PC-9 (cell line): ENCODE measurements around the gene CALN1. TPM values are rescaled to one million over a fixed set of nuclear protein-coding genes. Genes with fewer than 3 reads are reported as not detected.

Experiments used
- BruUV-seq: library from RNA; stranded (reverse); fragments of 400-500 nt; replicated peaks from 2 replicates; lab custom pipeline; 2021; lab: Mats Ljungman, UMichigan
- CTCF ChIA-PET: fragments of 300-600 bp; sonication (Branson Sonifier 250); formaldehyde crosslinking; loops from one replicate; lab custom pipeline; 2022; ENCODE audit warnings: antibody characterized with exemption; lab: Charles Lee
- POLR2A ChIA-PET: fragments of 300-600 bp; sonication (Branson Sonifier 250); formaldehyde crosslinking; loops from one replicate; lab custom pipeline; 2022; ENCODE audit warnings: antibody characterized with exemption; ENCODE audit not compliant: unreplicated experiment; lab: Charles Lee
- DNase-seq, 2 experiments: peaks; one replicate each; pipeline versions ENCODE4 v3.0.0 to v3.0.0-alpha.2; 2015 to 2022; ENCODE audit warnings: mixed read lengths in 1 of 2
- H2AFZ ChIP-seq: fragments of 200-600 bp; sonication (generic); 2 replicates; pipeline ENCODE4 v1.8.1; 2017; ENCODE audit warnings: antibody characterized with exemption
- H3F3A ChIP-seq: fragments of 200-600 bp; sonication (generic); 2 replicates; pipeline ENCODE4 v1.8.1; 2017; ENCODE audit warnings: antibody characterized with exemption, mild to moderate bottlenecking, low read depth; ENCODE audit not compliant: insufficient read depth
- H3K27ac ChIP-seq: fragments of 200-600 bp; sonication (generic); 2 replicates; pipeline ENCODE4 v1.6.1; 2016; ENCODE audit warnings: mixed run types
- H3K27me3 ChIP-seq: fragments of 200-600 bp; sonication (generic); 2 replicates; pipeline ENCODE4 v1.6.1; 2016; ENCODE audit warnings: low read depth, mixed run types; ENCODE audit not compliant: insufficient read depth
- H3K36me3 ChIP-seq: fragments of 200-600 bp; sonication (generic); 2 replicates; pipeline ENCODE4 v1.6.1; 2016; ENCODE audit warnings: low read depth, mixed run types
- H3K4me1 ChIP-seq: fragments of 200-600 bp; sonication (generic); replicated peaks from 2 replicates; pipeline ENCODE4 v1.6.1; 2016; ENCODE audit warnings: mixed run types; ENCODE audit not compliant: insufficient read depth
- H3K4me2 ChIP-seq: fragments of 200-600 bp; sonication (generic); 2 replicates; pipeline ENCODE4 v1.6.1; 2017; ENCODE audit warnings: mixed run types
- H3K4me3 ChIP-seq: fragments of 200-600 bp; sonication (generic); 2 replicates; pipeline ENCODE4 v1.6.1; 2016; ENCODE audit warnings: mixed run types
- H3K79me2 ChIP-seq: fragments of 200-600 bp; sonication (generic); 2 replicates; pipeline ENCODE4 v1.6.1; 2017; ENCODE audit warnings: low read depth, mixed run types
- H3K9me2 ChIP-seq: fragments of 200-600 bp; sonication (generic); 2 replicates; pipeline ENCODE4 v1.8.1; 2017; ENCODE audit warnings: mild to moderate bottlenecking; ENCODE audit not compliant: insufficient read depth
- H3K9me3 ChIP-seq: fragments of 200-600 bp; sonication (generic); 2 replicates; pipeline ENCODE4 v1.8.1; 2016; ENCODE audit warnings: low read depth; ENCODE audit not compliant: insufficient read depth
- H4K20me1 ChIP-seq: fragments of 200-600 bp; sonication (generic); 2 replicates; pipeline ENCODE4 v1.8.1; 2017; ENCODE audit not compliant: insufficient read depth
- CTCF ChIP-seq: fragments of 200-600 bp; sonication (generic); conservative IDR thresholded peaks from 2 replicates; pipeline ENCODE4 v1.6.1; 2017; ENCODE audit warnings: mixed run types, antibody characterized with exemption, mild to moderate bottlenecking, moderate library complexity
- EZH2 ChIP-seq: fragments of 200-600 bp; sonication (generic); IDR thresholded peaks from 2 replicates; pipeline ENCODE4 v1.8.0; 2017; ENCODE audit warnings: antibody characterized with exemption, low read depth
- intact Hi-C: fragments of 100-400 bp; cut with micrococcal nuclease; formaldehyde crosslinking; loops from one replicate; pipeline ENCODE4 v1.10.0; 2022; ENCODE audit not compliant: unreplicated experiment
- total RNA-seq: library from RNA; stranded (reverse); gene quantifications from 2 replicates; pipeline ENCODE4 v1.2.3, GENCODE V29; 2021

Gene CALN1
- total RNA-seq, 1 experiment from 2014 or later, result not detected

- H3K36me3 ChIP-seq, result no peaks in the 10 kb centered on the region
- CTCF ChIA-PET, result no interaction called here
- TF ChIP-seq CTCF (no peak), EZH2 (no peak)
- no peaks in the 10 kb centered on the region for H3K4me1 ChIP-seq
- no peaks in the 10 kb centered on the region for H3K79me2 ChIP-seq
- no peaks in the 10 kb centered on the region for H3K9me3 ChIP-seq
- no peak overlapping the region for H3K4me2 ChIP-seq
- H3F3A ChIP-seq, result no peaks in the 10 kb centered on the region
- no TSS peak for BruUV-seq
- intact Hi-C loops, result no loop called here
- H2AFZ ChIP-seq, result no peak overlapping the region
- H3K4me3 ChIP-seq, result no peak overlapping the region
- no peaks in the 10 kb centered on the region for H3K9me2 ChIP-seq
- no peak overlapping the region for H3K27ac ChIP-seq
- no peaks in the 10 kb centered on the region for H3K27me3 ChIP-seq
- DNase-seq, result no peak
- no peaks in the 10 kb centered on the region for H4K20me1 ChIP-seq
- POLR2A ChIA-PET, result no interaction called here
Observed at GRCh38 chr7:71865172-71865571, 547.0 kb downstream of the CALN1 start.

- CTCF ChIA-PET, result no interaction called here
Observed at GRCh38 chr7:71864130-71864529, 548.0 kb downstream of the CALN1 start.

GRCh38 chr7:71860572-71860971, 551.6 kb downstream of the CALN1 start:
- no TSS peak for BruUV-seq
- Histone ChIP-seq H3K36me3 (no peaks in the 10 kb centered on the region), H3K79me2 (no peaks in the 10 kb centered on the region), H3K9me3 (no peaks in the 10 kb centered on the region), H3F3A (no peaks in the 10 kb centered on the region), H3K27me3 (0 out of 2 replicates have a peak, but pooled peaks cover 4% of the 10 kb centered on the region), H3K4me1 (no peaks in the 10 kb centered on the region), H3K27ac (no peak overlapping the region), H2AFZ (no peak overlapping the region), H3K4me2 (no peak overlapping the region), H3K9me2 (no peaks in the 10 kb centered on the region), H4K20me1 (no peaks in the 10 kb centered on the region), H3K4me3 (no peak overlapping the region)
- ChIA-PET POLR2A (no interaction called here), CTCF (no interaction called here)
- TF ChIP-seq CTCF, result no peak
- TF ChIP-seq EZH2, result no peak
- intact Hi-C loops, result no loop called here
- DNase-seq, result no peak

More at GRCh38 chr7:71864130-71864529, 548.0 kb downstream of the CALN1 start:
- TF ChIP-seq EZH2 (no peak), CTCF (no peak)
- Histone ChIP-seq H3F3A (no peaks in the 10 kb centered on the region), H3K79me2 (no peaks in the 10 kb centered on the region), H3K27ac (no peak overlapping the region), H4K20me1 (no peaks in the 10 kb centered on the region), H3K4me3 (no peak overlapping the region), H3K27me3 (0 out of 2 replicates have a peak, but pooled peaks cover 4% of the 10 kb centered on the region), H3K36me3 (no peaks in the 10 kb centered on the region), H3K4me1 (no peaks in the 10 kb centered on the region), H3K4me2 (no peak overlapping the region), H3K9me2 (no peaks in the 10 kb centered on the region), H2AFZ (no peak overlapping the region), H3K9me3 (no peaks in the 10 kb centered on the region)
- POLR2A ChIA-PET, result no interaction called here
- intact Hi-C loops, result no loop called here
- no peak for DNase-seq
- no TSS peak for BruUV-seq
